HL-60/S4 treated with retinoic acid at 250 ng/mL for 4 days and 3 days (cell line): Measurements from ENCODE around the gene OXNAD1.
"Not testable (repeated sequence)": the region's sequence is repeated elsewhere in the genome, so short reads cannot be mapped to it uniquely, and the experiment has no call there.

Experiments used
- in situ Hi-C: fragments of 300-500 bp; cut with MboI; formaldehyde crosslinking; loops from 2 replicates; pipeline ENCODE4 v1.7.0; 2022; ENCODE audit warnings: low sequenced_read_pairs

The OXNAD1 gene

DNA sequence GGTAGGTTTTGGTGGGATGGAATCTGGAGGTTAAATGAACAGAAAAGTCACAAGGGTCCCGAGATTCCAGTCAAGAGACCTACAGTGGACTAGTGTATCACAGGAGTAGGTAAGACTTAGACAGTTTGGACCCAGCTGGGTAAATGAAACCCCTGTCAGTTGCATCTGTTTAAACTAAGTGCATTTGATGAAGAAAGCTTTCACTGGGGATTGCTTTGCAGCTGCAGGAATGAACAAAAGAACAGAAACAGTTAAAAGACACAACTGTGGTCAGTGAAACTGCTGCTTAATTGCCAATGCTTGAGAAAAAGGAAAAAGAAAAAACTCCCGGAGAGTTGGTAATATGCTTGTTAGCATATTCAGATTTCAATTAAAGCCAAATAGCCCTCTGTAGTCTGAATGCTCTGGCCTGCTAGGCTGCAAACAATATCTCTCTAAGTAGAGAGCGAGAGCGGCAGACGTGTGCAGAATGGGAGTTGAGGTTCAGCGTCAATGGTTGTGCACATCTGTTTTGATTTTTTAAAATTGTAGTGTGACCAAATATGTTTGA lies 37.1 kb downstream of the OXNAD1 start:
- in situ Hi-C loops = no loop called here

DNA sequence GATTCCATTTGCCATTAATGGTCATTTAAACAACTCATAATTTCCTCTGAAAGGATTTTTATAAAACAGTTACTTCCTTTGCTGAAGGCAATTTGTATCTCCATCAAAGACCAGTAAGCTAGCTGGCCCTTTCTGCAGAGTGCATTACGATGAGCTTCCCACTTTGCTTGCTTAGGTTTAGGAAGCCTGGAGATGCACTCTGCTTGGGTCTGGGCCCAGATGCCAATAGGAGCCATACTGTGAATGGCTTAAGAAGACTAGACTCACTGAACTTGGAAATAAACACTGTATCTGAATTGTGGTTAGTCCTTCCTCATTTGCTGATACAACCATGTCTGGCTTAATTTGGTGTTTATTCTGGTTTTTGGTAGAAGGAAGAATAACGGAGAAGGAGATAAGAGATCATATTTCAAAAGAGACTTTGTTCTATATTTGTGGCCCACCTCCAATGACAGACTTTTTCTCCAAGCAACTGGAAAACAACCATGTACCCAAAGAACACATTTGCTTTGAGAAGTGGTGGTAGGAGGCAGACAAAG lies 38.1 kb downstream of the OXNAD1 start:
- in situ Hi-C loops = no loop called here

GRCh38 chr3:16304061-16305010 lies 39.3 kb downstream of the OXNAD1 start:
- in situ Hi-C loops = no loop called here

- in situ Hi-C loops = no loop called here
Measured at GRCh38 chr3:16305111-16305541, 40.1 kb downstream of the OXNAD1 start.

DNA sequence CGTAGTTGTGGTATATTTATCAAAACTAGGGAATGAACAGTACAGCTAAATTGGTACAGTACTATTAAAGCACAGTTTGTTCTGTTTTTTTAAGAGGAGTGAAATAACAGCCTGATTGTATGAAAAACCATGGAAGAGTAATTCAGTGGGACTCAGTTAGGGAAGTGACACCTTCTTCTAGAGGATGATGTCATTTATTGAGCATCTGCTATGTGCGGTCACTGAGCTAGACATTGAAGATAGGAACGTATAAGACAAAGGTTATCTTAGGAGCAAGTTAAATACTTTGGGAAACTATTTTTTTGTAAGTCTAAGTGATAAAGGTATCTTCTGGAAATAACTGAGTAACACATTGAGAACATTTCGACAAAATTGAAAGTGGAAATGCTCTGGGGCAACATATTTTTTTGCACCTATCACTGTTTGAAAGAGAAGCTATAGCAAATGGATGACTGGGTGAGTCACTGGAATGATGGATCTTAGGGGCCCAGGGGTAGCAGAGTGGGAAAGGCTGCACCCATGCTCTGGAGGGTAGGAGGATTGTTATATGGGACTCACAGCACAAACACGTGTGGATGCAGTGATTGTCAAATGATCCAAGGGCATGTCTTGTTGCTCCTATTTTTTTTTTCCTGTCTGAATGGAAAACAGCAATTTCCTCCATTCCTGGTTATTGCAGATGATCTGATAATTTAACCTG lies 43.0 kb downstream of the OXNAD1 start:
- in situ Hi-C loops = no loop called here

GRCh38 chr3:16308727-16309126 lies 43.7 kb downstream of the OXNAD1 start:
- in situ Hi-C loops = no loop called here

- in situ Hi-C loops = no loop called here
Measured at GRCh38 chr3:16309558-16309957, 44.5 kb downstream of the OXNAD1 start.

DNA sequence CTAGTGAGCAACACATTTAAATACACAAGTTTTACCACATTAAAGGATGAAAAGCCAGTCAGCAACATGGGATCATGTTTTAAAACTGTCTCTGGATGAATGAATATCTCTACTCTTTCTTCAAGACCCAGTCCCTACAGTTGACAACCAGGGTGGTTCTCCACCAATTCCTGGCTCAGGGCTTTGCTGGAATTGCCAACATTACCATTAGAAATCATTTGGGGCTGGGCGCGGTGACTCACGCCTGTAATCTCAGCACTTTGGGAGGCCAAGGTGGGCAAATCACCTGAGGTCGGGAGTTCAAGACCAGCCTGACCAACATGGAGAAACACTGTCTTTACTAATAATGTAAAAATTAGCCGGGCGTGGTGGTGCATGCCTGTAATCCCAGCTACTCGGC lies 45.5 kb downstream of the OXNAD1 start:
- in situ Hi-C loops = not testable (repeated sequence)

DNA sequence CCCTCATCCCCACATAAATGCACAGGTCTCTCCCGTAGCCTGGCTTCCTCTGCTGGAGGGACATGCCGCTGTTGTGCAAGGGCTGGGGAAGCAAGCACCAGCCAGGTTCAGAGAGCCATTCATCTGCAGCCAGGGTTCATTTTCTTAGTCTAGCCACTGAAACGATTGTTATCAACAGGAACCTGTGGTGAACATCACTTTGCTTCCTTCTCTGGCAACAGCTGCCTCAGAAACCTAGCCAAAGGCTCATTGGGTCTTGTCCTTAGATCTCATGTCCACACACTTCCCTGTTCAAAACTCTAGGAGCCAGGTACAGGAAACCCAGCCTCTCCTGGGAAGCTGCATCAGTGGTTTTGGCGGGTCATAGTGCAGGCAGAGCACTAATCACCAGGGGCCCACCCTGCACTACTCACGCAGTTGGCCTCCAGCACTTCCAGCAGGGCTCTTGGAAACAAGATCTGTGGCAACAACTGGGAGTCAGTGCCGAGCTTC lies 47.0 kb downstream of the OXNAD1 start:
- in situ Hi-C loops = no loop called here

GRCh38 chr3:16313886-16314645 lies 49.1 kb downstream of the OXNAD1 start:
- in situ Hi-C loops = no loop called here

DNA sequence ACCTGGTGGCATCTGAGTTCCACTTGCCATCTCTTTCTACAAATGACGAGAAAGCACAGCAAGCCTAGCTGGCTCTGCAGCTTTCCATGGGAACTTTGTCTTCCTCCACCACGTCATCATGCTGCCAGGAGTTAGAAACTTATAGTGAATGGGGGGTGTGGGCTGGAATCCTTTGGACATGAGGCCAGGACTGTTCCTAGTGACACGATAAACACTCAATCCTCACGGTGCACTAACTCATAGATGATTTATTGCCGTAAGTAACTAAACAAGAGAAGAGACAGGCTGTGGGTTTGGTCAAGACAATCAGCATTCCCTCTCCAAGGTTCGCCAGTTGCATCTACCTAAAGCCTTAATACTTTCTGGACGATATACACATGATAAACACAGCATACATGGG lies 50.6 kb downstream of the OXNAD1 start:
- in situ Hi-C loops = no loop called here

- in situ Hi-C loops = no loop called here
Measured at GRCh38 chr3:16316396-16316795, 51.4 kb downstream of the OXNAD1 start.

GRCh38 chr3:16316847-16317560 lies 52.0 kb downstream of the OXNAD1 start:
- in situ Hi-C loops = no loop called here

DNA sequence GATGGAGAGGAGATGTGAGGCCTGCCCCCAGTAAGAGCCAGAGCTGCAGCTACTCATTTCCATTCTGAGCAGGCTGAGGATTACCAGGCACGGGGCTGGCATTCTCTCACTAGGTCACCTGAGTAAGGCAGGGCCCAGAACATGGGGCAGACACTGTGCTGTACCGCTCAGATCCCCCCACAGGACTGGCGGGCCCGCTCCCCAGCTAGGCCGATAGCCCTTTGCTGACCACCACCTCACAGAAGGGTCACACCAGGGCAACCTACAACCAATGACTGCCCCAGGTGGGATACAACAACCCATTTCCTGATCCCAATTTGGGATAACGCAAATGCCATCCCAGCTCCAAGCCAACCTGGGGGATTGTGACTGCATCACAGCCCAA lies 52.5 kb downstream of the OXNAD1 start:
- in situ Hi-C loops = no loop called here

- in situ Hi-C loops = no loop called here
Measured at GRCh38 chr3:16318176-16318575, 53.2 kb downstream of the OXNAD1 start.

DNA sequence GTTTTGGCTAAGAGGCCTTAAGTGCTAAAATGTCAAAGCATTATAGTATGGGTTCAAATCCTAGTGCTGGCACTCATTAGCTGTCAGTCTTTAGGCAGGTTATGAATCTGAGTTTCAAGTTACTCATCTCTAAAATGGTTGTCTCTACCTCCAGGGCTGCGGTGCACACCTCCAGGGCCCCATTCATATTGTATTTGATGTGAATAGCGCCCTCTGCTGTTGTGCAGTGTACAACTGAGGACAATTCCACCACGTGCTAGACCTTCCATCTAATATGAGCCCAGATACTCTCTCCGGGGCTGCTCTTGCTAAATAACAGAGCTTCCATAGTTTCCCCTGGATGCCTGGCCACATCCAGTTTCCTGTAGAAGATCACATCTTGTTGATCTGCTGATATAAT lies 54.3 kb downstream of the OXNAD1 start:
- in situ Hi-C loops = no loop called here

GRCh38 chr3:16319723-16320122 lies 54.7 kb downstream of the OXNAD1 start:
- in situ Hi-C loops = no loop called here

DNA sequence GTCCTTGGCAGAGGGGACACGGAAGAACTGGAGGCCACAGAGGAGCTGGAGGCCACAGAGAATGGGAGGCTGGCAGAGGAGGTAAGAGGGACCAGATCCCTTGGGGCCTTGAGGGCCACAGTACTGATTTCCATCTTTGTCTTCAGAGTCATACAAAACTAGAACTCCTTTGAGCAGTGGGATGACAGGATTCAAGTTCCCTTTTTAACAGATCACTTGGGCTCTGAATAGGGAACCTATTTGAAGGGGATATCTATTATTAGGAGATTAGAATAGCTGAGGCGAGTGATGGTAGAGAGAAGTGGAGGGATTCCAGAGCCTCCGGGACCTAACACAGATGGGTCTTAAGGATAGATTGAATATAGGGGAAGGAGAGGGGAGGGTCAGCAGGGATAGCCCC lies 55.7 kb downstream of the OXNAD1 start:
- in situ Hi-C loops = no loop called here

DNA sequence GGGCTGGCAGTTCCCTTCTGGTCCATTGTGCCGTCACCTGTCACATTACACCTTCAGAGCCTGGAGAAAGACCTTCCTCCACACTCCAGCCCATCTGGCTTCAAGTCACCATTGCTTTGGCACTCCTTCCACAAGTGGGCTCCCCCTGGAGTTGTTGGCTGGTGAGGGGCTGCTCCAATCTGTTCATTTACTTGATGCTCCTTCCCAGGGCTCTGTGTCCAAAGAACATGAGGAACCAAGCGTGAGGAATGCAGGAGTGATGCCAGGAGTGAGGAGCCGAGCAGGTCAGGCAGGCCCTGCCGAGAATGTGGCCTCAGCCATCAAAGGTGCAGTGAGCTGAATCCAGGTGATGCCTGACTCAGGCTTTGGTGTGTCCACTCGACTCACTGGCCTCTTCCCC lies 57.2 kb downstream of the OXNAD1 start:
- in situ Hi-C loops = no loop called here

DNA sequence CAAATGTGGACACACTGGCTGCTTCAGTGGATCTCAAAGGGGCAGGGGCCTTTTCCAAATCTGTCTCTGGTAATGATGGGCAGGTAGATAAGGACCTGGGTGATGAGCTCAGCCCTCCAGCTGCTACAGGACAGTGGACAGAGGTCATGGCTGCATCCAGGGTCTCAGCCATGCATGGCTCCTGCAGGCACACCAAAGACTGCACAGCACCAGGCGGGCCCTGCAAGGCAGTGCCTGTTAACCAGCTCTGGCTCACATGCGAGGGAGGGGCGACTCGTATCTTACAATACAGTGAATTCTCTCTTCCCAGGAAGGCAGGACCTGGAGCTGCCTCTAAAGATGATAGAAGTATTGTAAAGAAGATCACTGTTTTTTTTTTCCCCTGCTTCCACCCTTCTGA lies 58.7 kb downstream of the OXNAD1 start:
- in situ Hi-C loops = no loop called here
